Measurements from ENCODE around the gene ALB. TPM values are rescaled to one million over a fixed set of nuclear protein-coding genes. Genes with fewer than 3 reads are reported as not detected.

ALB gene
- total and polyA plus RNA-seq, 8 donors: 0.99 to 111 (median 4.1) TPM; not detected in 1

GRCh38 chr4:73429118-73429517 lies 25.0 kb downstream of the ALB start:
- H3K4me1 ChIP-seq: no peaks in the 10 kb centered on the region
- no peak for TF ChIP-seq CTCF (IDR thresholded peaks at IDR 0.05)
- H3K9me3 ChIP-seq: no peaks in the 10 kb centered on the region
- H3K27me3 ChIP-seq: no peaks in the 10 kb centered on the region
- H3K4me3 ChIP-seq: no peak overlapping the region
- no peaks in the 10 kb centered on the region for H3K36me3 ChIP-seq
- H3K27ac ChIP-seq: no peak overlapping the region
- intact Hi-C loops (cut with DNase I): no loop called here
- no peak for ATAC-seq
- DNase-seq: no peak

GRCh38 chr4:73429826-73430587 lies 25.9 kb downstream of the ALB start:
- intact Hi-C loops (cut with DNase I): no loop called here
- peak in 2 of 4 donors; percentile 48 to 60 for DNase-seq
- H3K4me1 ChIP-seq: no peaks in the 10 kb centered on the region

GRCh38 chr4:73431813-73432168 lies 27.7 kb downstream of the ALB start:
- no peak overlapping the region for H3K4me3 ChIP-seq
- no peak for TF ChIP-seq CTCF (IDR thresholded peaks at IDR 0.05)
- H3K4me1 ChIP-seq: no peaks in the 10 kb centered on the region
- DNase-seq (no peak), ATAC-seq (no peak)
- no peaks in the 10 kb centered on the region for H3K36me3 ChIP-seq
- H3K9me3 ChIP-seq: no peaks in the 10 kb centered on the region
- no peak overlapping the region for H3K27ac ChIP-seq
- intact Hi-C loops (cut with DNase I): no loop called here
- no peaks in the 10 kb centered on the region for H3K27me3 ChIP-seq

More at GRCh38 chr4:73429826-73430587, 25.9 kb downstream of the ALB start:
- Histone ChIP-seq H3K9me3 (no peaks in the 10 kb centered on the region), H3K36me3 (no peaks in the 10 kb centered on the region), H3K27me3 (no peaks in the 10 kb centered on the region), H3K4me3 (no peak overlapping the region), H3K27ac (no peak overlapping the region)
- no peak for ATAC-seq
- no peak for TF ChIP-seq CTCF (IDR thresholded peaks at IDR 0.05)

- H3K27me3 ChIP-seq: no peaks in the 10 kb centered on the region
- H3K9me3 ChIP-seq: no peaks in the 10 kb centered on the region
- no peak overlapping the region for H3K4me3 ChIP-seq
- ATAC-seq: no peak
- DNase-seq: no peak
- H3K4me1 ChIP-seq: no peaks in the 10 kb centered on the region
- no peak for TF ChIP-seq CTCF (IDR thresholded peaks at IDR 0.05)
- no peaks in the 10 kb centered on the region for H3K36me3 ChIP-seq
- no peak overlapping the region for H3K27ac ChIP-seq
- intact Hi-C loops (cut with DNase I): no loop called here
Measured at GRCh38 chr4:73432169-73433000, 28.3 kb downstream of the ALB start.

- intact Hi-C loops (cut with DNase I): no loop called here
- no peaks in the 10 kb centered on the region for H3K36me3 ChIP-seq
- ATAC-seq (no peak), DNase-seq (no peak)
- H3K27ac ChIP-seq: no peak overlapping the region
- no peak overlapping the region for H3K4me3 ChIP-seq
- no peak for TF ChIP-seq CTCF (IDR thresholded peaks at IDR 0.05)
- H3K4me1 ChIP-seq: no peaks in the 10 kb centered on the region
- no peaks in the 10 kb centered on the region for H3K9me3 ChIP-seq
- H3K27me3 ChIP-seq: no peaks in the 10 kb centered on the region
Measured at GRCh38 chr4:73433140-73433539, 29.1 kb downstream of the ALB start.
